Measurements from ENCODE around the gene HARS1. TPM values are rescaled to one million over a fixed set of nuclear protein-coding genes. Genes with fewer than 3 reads are reported as not detected.
A peak's percentile ranks its signal among the peaks of the same experiment; 100 is the strongest.

HARS1 gene
- total and polyA plus RNA-seq, 4 donors: 43.8 to 54.6 (median 48.4) TPM

GRCh38 chr5:140635291-140636257 is 55.6 kb downstream of the HARS1 start:
- H3K27me3 ChIP-seq (ENCODE audit: control insufficient read depth in 3 of 3, insufficient read depth in 3 of 3, low read length in 2 of 3): peaks cover 0 to 31% (median 19%) of the 10 kb centered on the region in 3 donors
- H3K9ac ChIP-seq (ENCODE audit: insufficient read depth in 1 of 2, low read length in 2 of 2): no peak overlapping the region
- no peak for TF ChIP-seq CTCF (IDR thresholded peaks at IDR 0.05; ENCODE audit: control extremely low read depth, extremely low read depth)
- no peak for ATAC-seq (ENCODE audit: insufficient read depth, low FRiP score)
- DNase-seq: no peak
- H3K27ac ChIP-seq (ENCODE audit: low read depth in 1 of 2, low read length in 1 of 2): no peak overlapping the region
- 88 to 91% methylated on average over 8 of the region's 8 CpGs for WGBS, 2 donors
- no peaks in the 10 kb centered on the region for H3K9me3 ChIP-seq (ENCODE audit: control insufficient read depth in 4 of 4, insufficient read depth in 3 of 4, low read length in 3 of 4)
- peaks cover 0 to 39% (median 9%) of the 10 kb centered on the region in 5 donors for H3K4me1 ChIP-seq (ENCODE audit: control insufficient read depth in 5 of 5, insufficient read depth in 5 of 5, low read length in 5 of 5)
- H3K4me3 ChIP-seq: no peak overlapping the region
- H3K36me3 ChIP-seq (ENCODE audit: control insufficient read depth in 4 of 4, insufficient read depth in 4 of 4, low read length in 4 of 4): no peaks in the 10 kb centered on the region

DNA sequence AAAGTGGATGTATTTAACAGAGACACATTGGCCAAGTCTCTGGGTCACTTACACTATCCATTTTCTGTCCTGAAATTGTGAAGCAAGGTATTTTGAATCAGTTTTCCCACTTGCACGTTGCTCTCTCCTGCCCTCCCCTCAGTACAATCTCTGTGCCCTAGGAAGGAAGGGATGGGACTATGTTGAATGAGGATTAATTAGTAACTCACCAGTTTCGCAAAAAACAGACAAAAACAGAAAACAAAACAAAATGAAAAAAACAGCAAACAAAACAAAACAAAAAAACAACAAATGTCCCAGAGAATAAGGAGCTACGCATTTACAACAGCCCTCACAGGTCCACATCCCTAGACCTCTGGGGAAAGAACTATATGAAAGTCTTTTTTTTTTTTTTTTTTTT is 57.1 kb downstream of the HARS1 start:
- Histone ChIP-seq H3K9ac (ENCODE audit: insufficient read depth in 1 of 2, low read length in 2 of 2) (no peak overlapping the region), H3K36me3 (ENCODE audit: control insufficient read depth in 4 of 4, insufficient read depth in 4 of 4, low read length in 4 of 4) (no peaks in the 10 kb centered on the region), H3K27me3 (ENCODE audit: control insufficient read depth in 3 of 3, insufficient read depth in 3 of 3, low read length in 2 of 3) (peaks cover 0 to 34% (median 19%) of the 10 kb centered on the region in 3 donors), H3K4me3 (no peak overlapping the region), H3K9me3 (ENCODE audit: control insufficient read depth in 4 of 4, insufficient read depth in 3 of 4, low read length in 3 of 4) (no peaks in the 10 kb centered on the region), H3K4me1 (ENCODE audit: control insufficient read depth in 5 of 5, insufficient read depth in 5 of 5, low read length in 5 of 5) (peaks cover 0 to 34% (median 5%) of the 10 kb centered on the region in 5 donors), H3K27ac (ENCODE audit: low read depth in 1 of 2, low read length in 1 of 2) (no peak overlapping the region)
- DNase-seq (no peak), ATAC-seq (ENCODE audit: insufficient read depth, low FRiP score) (no peak)
- TF ChIP-seq CTCF (IDR thresholded peaks at IDR 0.05; ENCODE audit: control extremely low read depth, extremely low read depth): no peak
- 58 to 81% methylated on average over 3 of the region's 3 CpGs for WGBS, 2 donors

DNA sequence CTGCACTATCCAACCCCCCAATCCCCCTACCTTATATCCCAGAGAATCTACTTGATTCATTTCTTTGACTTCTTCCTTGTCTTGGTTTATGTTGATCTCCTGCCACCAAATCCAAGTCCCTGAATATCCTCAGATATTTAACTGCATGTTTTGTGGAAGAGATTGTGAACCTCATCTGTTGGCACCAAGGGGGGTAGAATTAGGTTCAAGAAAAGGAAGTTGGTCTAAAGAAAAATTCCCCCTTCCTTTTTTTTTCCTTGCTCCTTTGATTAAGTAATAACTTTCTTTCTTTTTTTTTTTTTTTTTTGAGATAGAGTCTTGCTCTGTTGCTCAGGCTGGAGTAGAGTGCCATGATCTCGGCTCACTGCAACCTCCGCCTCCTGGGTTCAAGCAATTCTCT is 57.7 kb downstream of the HARS1 start:
- TF ChIP-seq CTCF (IDR thresholded peaks at IDR 0.05; ENCODE audit: control extremely low read depth, extremely low read depth): no peak
- H3K36me3 ChIP-seq (ENCODE audit: control insufficient read depth in 4 of 4, insufficient read depth in 4 of 4, low read length in 4 of 4): no peaks in the 10 kb centered on the region
- peak overlapping the region in 1 of 2 donors; percentile 90 for H3K27ac ChIP-seq (ENCODE audit: low read depth in 1 of 2, low read length in 1 of 2)
- peaks cover 0 to 30% (median 3%) of the 10 kb centered on the region in 5 donors for H3K4me1 ChIP-seq (ENCODE audit: control insufficient read depth in 5 of 5, insufficient read depth in 5 of 5, low read length in 5 of 5)
- WGBS, 2 donors: 80 to 89% methylated on average over 2 of the region's 2 CpGs
- H3K9me3 ChIP-seq (ENCODE audit: control insufficient read depth in 4 of 4, insufficient read depth in 3 of 4, low read length in 3 of 4): no peaks in the 10 kb centered on the region
- no peak for DNase-seq
- no peak overlapping the region for H3K4me3 ChIP-seq
- ATAC-seq (ENCODE audit: insufficient read depth, low FRiP score): no peak
- no peak overlapping the region for H3K9ac ChIP-seq (ENCODE audit: insufficient read depth in 1 of 2, low read length in 2 of 2)
- peaks cover 0 to 34% (median 19%) of the 10 kb centered on the region in 3 donors for H3K27me3 ChIP-seq (ENCODE audit: control insufficient read depth in 3 of 3, insufficient read depth in 3 of 3, low read length in 2 of 3)
